ENCODE data around the gene SMIM30.
"Not testable (repeated sequence)": the region's sequence is repeated elsewhere in the genome, so short reads cannot be mapped to it uniquely, and the experiment has no call there.

SMIM30 gene, protein sequence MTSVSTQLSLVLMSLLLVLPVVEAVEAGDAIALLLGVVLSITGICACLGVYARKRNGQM

DNA sequence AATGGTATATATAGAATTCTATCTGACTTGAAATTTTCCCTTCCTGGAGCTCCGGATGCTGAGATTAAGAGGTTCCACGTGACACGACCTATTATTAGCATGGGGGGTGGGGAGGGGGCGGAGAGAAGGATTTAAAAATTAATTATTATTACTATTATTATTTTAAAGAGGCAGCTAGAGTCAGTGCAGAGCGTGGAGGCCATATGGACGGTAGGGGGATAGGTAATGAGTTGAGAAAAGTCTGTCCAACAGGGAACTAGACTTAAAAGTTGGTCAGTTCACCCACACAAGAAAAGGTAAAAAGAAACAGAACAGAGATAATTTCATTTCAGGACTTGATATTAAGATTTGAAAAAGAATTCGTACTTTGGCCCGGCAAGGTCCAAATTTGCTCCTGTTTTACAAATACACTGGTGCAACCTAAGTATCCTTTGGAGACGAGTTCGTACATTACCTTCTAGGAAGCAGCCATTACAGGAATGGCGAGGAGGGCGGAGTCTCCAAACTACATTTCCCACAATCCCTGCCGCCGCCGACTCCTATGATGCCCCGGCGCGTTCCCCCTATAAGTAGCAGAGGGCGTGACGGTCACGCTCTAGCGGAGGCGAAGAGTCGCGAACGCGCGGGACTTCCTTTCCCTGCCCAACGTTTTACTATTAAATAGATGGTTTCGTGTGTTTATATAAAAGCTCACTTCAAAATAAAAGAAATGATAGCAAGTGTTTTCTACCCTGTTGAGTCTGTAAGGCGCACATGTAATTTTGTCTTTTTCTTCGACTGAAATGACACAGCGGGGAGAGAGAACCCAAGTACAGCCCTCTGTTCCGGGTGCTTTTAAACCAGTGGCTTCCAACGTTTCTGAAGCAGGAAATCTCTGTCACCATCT lies at the start of gene SMIM30:
Gene SMIM30 (minus strand): TSS at position 481 of the 886 bp plus-strand sequence. CDS start 976 bp downstream, outside the sequence.
- DNase-seq: peak; percentile 86

DNA sequence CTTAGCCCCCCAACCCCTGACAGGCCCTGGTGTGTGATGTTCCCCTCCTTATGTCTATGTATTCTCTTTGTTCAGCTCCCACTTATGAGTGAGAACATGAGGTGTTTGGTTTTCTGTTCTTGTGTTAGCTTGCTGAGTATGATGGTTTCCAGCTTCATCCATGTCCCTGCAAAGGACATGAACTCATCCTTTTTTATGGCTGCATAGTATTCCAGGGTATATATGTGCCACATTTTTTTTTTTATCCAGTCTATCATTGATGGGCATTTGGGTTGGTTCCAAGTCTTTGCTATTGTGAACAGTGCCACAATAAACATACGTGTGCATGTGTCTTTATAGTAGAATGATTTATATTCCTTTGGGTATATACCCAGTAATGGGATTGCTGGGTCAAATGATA lies 47.8 kb upstream of the SMIM30 start:
- DNase-seq: not testable (repeated sequence)

DNA sequence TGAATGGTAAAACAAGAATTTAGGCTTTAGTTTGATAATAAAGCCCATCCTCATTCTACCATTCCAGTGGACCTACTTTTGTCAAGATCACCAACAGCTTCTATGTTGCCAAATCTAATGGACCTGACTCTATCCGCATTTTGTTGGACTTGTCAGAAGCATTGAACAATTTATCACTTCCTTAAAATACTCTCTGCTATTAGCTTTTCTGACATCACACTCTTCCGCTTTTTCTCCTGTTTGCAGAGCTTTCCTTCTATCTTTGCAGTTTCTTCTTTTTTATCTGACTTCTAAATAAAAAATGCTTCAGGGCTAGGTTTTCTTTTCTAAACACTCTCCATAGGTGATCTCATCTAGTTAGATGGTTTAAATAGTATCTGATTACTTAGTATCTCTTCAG lies 42.7 kb upstream of the SMIM30 start:
- DNase-seq: no peak

DNA sequence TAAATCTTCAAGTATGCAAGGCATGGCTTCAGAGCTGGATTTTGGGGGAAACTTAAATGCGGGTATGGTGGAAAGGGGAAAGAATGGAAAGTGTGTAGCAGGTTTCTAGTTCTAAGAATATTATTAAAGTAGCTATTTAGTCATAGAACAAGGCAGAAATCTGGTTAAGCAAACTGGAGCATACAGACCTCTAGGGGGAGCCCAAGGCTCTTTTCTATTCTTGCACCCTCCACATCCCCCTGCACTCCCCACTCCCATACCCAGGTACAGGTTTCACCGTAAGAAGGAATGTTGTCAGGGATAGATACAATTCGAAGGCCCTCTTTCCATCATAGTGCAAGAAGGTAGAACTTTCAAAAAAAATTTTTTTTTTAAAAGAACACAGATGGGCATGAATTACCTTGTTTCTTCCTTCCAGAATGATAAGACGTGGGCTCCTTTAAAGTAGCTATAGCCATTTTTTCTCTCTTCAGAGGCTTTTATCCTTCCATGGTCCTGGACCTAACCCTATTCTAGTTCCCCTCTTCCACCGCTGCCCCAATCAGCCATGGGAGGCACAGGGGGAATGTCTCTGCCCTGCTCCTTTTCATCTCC lies 41.5 kb upstream of the SMIM30 start:
- DNase-seq: no peak

DNA sequence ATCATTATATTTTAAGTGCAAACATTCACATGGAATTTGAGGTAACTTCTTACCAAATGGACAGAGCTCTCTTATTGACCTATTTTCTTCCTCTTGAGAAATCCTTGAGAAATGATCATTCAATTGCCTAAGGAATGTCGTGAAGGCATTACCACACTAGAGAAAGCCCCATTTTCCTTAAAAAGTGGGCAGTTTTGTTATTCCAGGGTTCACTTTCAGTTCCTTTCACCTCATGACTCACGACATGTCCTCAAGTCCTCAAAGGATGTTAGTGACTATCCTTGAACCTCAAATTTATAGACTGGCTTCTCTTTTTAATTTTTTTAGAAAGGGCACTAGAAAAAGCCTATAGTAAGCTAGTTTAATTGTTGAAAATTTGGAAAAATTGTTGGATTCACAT lies 40.4 kb upstream of the SMIM30 start:
- no peak for DNase-seq

DNA sequence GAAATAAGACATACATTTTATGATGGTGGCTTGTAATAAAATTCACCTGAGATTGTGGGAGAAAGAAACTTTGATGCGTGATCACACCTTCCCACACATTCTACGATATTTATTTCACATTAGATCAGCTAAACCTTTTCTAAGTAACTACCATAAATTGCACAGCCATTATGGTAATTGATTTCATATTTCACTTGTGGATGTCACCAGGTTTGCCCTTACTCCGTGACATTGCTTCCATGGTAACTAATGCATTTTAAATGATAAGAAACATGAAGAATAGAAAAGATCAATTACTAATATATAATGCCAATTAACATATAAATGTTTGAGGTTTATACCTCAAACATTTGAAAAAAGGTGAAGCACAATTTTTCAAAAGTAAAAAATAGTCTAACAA lies 35.8 kb upstream of the SMIM30 start:
- DNase-seq: no peak

DNA sequence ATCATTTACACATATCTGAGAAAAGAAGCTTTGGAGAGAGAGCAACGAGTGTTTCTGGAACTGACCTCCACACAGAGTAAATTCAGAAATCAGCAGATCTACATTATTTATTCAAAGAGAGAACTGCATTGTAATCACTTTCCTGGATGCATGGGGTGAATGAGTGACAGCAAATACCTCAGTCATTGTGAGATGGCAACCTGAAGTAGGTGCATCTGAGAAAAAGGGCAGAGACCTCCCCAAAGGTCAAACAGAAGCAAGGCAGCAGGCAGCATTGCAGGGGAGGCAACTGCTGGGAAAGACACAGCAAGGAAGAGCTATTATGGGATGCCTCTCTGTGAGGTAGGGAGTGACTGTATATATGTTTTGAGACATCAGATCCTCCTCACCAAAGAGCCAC lies 26.5 kb upstream of the SMIM30 start:
- DNase-seq: no peak

DNA sequence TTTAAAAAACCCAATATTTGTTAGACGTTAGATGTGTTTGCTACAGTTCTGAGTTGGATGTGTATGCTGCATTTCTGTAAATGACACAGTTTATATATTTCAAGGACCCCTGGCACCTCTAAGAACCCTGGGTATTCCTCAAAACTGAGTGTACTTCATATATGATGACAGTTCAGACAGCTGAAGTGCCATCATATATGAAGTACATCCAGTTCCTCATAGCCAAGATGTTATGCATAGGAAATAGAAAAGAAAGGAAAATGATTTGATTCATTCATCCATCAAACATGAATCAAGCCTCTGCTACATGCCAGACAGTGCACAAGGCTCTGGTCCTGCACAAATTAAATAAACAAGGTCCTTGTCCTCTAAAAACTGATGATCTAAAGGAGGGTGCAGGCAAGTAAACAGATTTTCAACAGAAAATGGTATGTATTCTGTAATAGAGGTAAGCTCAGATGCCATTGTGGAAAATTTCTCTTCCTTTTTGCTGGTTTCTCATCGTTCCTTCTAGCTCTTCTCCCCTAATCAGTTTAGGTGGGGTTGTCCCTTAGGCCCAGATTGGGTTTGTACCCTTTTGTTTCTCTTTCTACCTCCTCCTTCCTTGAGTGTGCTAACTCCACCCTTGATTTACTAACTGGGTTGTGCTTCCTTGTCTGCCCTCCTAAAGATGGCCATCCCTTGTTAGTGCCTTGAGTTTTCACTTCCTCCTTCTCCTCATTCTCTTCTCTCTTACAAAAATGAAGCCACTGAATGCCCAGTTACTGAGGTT lies 25.3 kb upstream of the SMIM30 start:
- DNase-seq: no peak

DNA sequence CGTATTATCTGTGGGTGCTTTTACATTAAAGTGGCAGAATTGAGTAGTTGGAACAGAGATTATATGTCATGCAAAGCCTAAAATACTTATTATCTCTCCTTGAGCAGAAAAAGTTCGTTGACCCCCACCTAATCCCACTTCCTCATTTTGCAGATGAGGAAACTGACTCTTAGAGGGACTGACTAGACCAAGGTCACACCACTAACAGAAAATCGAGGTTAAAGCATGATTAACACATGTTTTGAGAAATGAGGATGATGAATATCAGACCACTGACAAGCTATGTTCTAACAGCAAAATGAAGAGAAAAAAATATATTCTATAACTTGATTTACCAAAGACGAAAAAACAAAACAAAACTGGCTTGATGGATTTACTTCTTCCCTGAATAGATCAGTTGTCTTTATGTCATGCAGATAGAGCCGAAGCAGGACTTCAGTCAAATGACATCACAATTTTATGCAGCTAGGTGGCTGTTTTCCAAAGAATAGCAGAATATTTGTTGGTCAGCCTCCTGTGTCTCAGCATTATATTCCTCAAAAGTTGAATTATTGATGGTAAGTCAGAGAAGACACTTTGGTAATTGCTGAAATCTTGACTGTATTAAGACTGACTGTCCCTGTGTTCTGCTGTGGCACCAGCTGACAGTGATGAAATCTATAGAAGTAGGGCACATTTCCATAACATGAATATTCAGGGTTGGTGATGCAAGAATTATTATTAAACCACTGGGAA lies 24.2 kb upstream of the SMIM30 start:
- no peak for DNase-seq

DNA sequence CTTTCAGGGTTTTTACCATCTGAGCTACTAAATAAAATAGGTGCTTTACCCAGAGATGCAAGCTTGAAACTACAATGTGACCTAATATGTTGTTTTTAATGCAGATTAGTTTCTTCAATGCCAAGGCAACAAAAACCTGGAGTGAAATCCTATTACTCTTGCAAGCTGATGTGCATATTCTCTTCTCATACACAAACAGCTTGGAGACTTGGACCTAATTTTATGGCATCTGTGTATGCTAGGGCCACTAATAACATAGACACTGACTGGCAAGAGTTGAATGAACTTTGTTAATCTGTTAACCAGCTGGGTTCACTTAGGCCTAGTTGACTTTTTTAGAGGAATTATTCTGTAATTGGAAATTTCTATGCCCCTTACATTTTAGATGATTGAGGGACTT lies 23.4 kb upstream of the SMIM30 start:
- DNase-seq: no peak

DNA sequence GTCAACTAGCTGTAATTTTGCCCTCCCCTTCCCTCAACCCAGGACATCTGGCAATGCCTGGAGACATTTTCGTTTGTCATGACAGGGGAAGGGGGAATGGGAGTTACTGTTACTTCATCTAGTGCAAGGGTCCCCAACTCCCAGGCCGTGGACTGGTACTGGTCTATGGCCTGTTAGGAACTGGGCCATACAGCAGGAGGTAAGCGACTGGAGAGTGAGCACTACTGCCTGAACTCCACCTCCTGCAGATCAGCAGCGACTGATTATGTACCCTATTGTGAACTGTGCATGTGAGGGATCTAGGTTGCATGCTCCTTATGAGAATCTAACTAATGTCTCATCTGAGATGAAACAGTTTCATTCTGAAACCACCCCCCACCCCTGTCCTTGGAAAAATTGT lies 22.6 kb upstream of the SMIM30 start:
- no peak for DNase-seq

DNA sequence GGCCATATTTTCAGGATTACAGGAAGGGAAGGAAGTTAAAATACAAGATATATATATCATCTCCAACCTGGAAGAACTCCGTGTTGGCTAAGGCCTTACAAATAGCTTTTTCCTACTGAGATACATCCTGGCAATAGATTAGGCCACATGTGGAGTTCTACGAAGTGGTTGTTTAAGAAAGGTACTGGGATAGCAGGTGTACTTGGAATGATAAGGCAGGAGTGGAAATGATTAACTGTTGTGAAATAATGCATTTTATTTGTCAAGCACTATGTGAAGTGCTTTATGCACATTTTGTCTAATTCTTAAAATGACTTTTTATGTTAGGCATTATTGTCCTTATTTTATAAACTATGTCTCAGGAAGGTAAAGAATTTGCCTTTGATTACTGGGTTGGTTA lies 18.9 kb upstream of the SMIM30 start:
- no peak for DNase-seq

DNA sequence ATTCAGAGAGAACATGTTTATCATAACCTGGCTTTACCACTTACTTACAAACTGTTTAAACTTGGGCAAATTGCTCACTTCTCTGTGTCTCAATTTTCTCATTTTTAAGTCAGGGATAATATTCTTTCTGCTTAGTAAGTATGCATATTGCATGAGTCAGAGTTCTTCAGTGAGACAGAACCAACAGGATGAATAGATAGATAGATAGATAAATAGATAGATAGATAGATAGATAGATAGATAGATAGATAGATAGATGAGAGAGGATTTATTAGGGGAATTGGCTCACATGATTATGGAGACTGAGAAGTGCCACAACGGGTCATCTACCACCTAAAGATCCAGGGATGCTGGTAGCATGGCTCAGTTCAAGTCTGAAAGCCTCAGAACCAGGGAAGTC lies 15.7 kb upstream of the SMIM30 start:
- DNase-seq: no peak

DNA sequence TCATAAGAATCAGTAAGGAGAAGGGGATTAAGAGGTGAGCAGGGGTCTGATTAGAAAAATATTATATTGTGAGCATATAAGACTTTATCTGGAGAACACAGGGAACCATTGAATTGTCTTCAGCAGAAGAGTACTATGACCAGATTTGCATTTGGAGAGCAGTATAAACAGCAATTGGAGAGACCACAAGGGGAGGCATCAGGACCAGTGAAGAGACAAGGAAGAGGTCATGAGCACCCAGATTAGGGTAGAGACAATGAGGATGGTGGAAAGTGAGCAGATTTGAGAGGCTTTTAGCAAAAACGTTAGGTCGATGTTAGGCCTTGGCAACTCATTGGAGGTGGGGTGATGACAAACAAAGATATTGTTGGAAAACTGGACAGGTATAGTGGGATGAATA lies 13.0 kb upstream of the SMIM30 start:
- DNase-seq: no peak

DNA sequence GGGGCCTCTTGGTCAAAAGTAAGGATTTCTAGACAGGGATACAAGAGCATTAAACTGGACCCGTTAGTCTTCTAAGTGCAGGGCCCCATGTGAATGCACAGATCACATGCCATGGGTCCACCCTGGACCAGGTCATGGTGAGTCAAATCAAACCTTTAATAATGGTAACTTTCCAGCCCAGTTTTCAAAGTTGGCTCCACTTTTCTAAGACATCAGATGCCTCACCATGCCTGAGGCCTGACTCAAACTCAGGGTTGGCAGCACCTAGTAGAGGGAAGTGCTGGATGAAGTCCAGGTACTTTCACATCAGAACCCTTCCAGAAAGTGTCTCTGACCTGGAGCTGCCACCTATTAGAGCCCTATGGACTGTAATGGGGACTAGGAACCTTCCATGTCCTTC lies 9.7 kb upstream of the SMIM30 start:
- DNase-seq: no peak

DNA sequence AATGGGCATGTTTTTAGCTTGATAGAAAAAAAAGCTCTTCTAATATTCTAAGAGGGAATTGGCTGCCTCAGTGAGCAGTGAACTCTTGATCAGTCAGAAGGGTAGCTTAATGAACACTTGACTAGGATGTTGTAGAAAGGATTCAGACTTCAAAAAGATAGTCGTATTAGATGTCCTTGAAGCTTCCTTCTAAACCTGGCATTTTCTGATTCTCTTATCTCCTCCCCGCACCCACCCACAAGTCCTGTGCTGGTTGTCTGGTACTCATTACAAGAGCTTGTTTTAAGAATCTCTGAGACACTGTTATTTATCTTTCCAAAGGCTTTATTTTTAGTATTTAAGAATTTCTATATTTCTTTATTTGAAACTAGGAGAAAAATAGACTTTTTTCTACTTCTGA lies 7.4 kb upstream of the SMIM30 start:
- no peak for DNase-seq

DNA sequence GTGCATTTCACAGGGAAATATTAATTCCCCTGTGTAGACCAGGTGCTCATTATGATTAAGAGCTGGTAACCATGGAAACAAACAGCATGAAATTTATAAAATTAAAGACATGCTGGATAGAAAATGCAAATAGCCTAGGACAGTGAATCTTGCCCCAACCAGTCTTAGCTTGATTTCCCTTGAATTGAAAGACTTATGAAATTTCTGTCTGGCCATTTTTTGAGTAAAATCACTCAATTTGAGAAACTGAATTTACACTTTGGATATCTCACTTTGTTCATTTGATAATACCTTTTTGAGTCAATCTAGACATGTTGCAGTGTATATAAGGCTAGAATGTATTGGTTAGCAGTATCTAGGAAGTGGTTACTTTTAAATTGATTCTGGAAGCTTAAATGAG lies 4.4 kb upstream of the SMIM30 start:
- no peak for DNase-seq

DNA sequence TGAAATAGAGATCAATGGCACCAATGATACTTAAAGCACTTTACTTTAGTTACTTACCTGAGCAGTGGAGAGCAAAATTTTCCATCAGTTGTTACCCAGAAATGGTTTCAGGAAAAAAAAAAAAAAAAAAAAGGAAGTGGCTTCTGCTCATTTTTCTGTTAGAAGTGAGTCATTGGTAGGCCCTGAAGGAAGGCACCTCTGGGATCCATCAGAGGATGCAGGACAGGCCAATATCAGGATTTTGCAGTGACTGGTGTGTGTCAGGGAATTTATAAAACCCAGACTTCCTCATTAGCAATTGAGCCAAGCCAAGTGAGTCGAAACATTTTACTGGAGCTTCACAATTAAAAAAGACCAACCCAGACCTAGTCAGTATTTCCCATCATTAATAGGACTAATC lies 2.3 kb upstream of the SMIM30 start:
- no peak for DNase-seq

DNA sequence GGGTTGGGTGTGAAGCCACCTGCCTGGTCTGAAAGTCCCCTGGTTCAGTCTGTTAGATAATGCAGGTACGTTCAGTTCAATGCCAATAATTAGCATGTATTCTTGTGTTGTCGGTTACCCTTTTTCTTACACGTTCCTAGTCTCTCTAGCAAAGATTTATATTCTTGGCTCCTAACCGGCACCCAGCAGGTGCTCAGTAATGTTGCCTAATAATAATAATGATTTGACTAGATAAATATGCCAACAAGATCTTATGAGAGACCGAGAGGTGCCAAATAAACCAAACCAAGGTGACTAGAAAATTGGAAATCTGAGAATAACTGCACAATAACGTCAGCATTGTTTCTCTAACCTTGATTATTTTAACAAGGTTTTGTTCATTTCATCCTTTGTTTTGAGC lies 1.1 kb upstream of the SMIM30 start:
- DNase-seq: no peak

DNA sequence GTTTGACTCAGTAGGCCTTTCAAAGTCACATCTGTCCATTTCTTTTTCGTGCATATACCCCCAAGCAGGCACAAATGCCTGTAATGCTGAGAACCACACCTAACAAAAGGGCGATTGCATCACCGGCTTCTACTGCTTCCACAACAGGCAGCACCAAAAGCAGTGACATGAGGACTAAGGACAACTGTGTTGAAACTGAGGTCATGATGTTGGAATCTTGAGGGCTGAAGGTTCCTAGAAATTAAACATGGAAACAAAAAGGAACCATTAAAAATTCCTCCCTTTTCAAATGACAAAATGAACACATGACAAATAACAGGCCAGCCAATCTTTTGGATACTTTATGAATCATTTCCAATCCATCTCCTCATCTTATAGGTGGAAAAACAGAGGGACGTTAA lies 980 bp downstream of the SMIM30 start:
- DNase-seq: not testable (repeated sequence)

DNA sequence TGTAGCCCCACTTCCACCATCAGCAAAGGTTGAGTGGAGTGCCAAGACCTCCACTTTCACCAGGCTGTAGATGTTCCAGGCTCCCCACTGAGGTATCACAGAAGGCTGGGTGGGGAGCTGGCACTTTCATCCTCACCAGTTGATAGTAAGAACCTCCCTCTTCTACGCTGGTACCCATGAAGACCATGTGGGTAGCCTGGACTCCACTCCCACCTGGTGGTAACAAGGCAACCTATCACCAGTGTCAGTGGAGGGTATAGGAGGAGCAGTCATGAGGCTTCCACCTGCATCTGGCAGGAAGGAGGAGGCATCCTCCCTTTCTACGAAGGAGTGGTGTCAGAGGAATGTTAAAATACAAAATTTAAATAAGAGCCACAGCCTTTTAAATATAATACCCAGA lies 4.4 kb downstream of the SMIM30 start:
- no peak for DNase-seq

DNA sequence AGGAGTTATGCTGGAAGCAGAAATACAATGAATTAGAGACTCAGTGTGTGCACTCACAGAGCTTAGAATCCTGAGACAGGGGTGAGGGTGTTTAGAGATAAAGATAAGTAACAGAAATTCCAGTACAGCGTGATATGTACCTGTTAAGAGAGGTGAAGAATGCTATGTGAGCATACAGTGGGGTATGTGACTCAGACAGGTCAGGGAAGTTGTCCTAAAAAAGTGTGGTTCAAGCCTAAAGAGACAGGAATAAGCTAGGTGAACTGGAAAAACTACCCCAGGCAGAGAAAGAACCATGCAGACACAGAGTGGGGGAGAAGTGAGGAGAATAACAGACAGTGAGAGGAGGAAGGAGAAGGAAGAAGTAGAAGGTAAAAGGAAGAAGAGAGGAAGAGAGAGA lies 8.6 kb downstream of the SMIM30 start:
- no peak for DNase-seq

DNA sequence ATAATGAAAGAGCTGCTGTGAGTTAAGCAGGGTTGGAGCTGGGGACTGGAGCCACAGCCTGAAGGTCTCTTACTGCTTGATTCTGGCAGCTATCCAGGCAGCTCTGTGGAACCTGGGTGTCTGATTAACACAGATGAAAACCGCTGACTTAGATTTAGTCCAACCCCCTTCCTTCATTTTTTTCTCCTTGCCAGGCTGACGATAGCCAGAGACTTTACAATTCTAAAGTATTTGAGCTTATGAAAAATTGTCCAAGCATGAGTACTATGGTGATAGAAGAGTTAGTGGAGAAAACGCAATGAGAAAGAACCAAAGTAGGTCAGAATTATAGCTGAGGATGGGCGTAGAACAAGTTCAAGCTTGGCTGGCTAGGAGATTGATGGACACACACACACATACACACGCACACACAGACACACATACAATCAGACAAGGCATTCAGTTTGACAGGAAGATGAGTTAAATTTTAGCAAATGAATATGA lies 18.2 kb downstream of the SMIM30 start:
- no peak for DNase-seq

Measured in activated gamma-delta T cell treated with Interleukin-2 at 50 U/mL for 16 hours (primary cell).